ENCODE data around the gene ZBTB1. TPM values are rescaled to one million over a fixed set of nuclear protein-coding genes. Genes with fewer than 3 reads are reported as not detected.

The ZBTB1 gene
- total RNA-seq, 1 donor from 2014 or later: 53.3 TPM

- no peak within 1 kb of the TSS for H3K9ac ChIP-seq
Measured at GRCh38 chr14:64549791-64550620, 45.4 kb downstream of the ZBTB1 start, which contains the start of gene PPP1R36. PPP1R36 (plus strand) TSS chr14:64549961; CDS start chr14:64549998, 37 bp downstream.

GRCh38 chr14:64550621-64551333 is 46.2 kb downstream of the ZBTB1 start:
- H3K27me3 Mint-ChIP-seq (ENCODE audit: insufficient read depth, low read depth): peaks cover 17% of the 10 kb centered on the region
- peaks cover 4% of the 10 kb centered on the region for H3K4me1 Mint-ChIP-seq
- no peaks in the 10 kb centered on the region for H3K9me3 ChIP-seq (ENCODE audit: low read depth)
- H3K9ac ChIP-seq: no peak overlapping the region
- no peak overlapping the region for H3K4me3 ChIP-seq
- no peak overlapping the region for H3K27ac ChIP-seq
- no peaks in the 10 kb centered on the region for H3K36me3 Mint-ChIP-seq
- H3K36me3 ChIP-seq: no peaks in the 10 kb centered on the region
- H3K4me3 Mint-ChIP-seq: peak overlapping the region; percentile 66
- H3K27me3 ChIP-seq: peaks cover 40% of the 10 kb centered on the region
- H4K20me1 ChIP-seq (ENCODE audit: low read depth): no peaks in the 10 kb centered on the region
- no peaks in the 10 kb centered on the region for H3K9me3 Mint-ChIP-seq
- H3K27ac Mint-ChIP-seq: no peak overlapping the region
- peak overlapping the region; percentile 72 for H3K4me2 ChIP-seq
- H3F3A ChIP-seq (ENCODE audit: low read depth): no peaks in the 10 kb centered on the region
- no peak for TF ChIP-seq EZH2phosphoT487 (IDR thresholded peaks at IDR 0.05)
- no peak for TF ChIP-seq CTCF (IDR thresholded peaks at IDR 0.05)
- TF ChIP-seq EZH2 (IDR thresholded peaks at IDR 0.05): no peak
- no peaks in the 10 kb centered on the region for H3K4me1 ChIP-seq
- no peak for DNase-seq (ENCODE audit: low spot score)
- H2AFZ ChIP-seq (replicated peaks): peak overlapping the region; percentile 32
- no peaks in the 10 kb centered on the region for H3K79me2 ChIP-seq (ENCODE audit: low read depth)

More at GRCh38 chr14:64549791-64550620, 45.4 kb downstream of the ZBTB1 start, which contains the start of gene PPP1R36:
- Histone ChIP-seq H3K4me3 (peak within 1 kb of the TSS; percentile 44), H3K27me3 (peaks cover 40% of the 10 kb centered on the region), H3K27ac (no peak within 1 kb of the TSS), H3K36me3 (no peaks in the 10 kb centered on the region), H3K4me2 (peak within 1 kb of the TSS; percentile 72), H3K79me2 (ENCODE audit: low read depth) (no peaks in the 10 kb centered on the region), H2AFZ (replicated peaks) (peak within 1 kb of the TSS; percentile 32), H3F3A (ENCODE audit: low read depth) (no peaks in the 10 kb centered on the region), H3K9me3 (ENCODE audit: low read depth) (no peaks in the 10 kb centered on the region), H3K4me1 (peaks cover 2% of the 10 kb centered on the region), H4K20me1 (ENCODE audit: low read depth) (no peaks in the 10 kb centered on the region)
- peaks cover 17% of the 10 kb centered on the region for H3K27me3 Mint-ChIP-seq (ENCODE audit: insufficient read depth, low read depth)
- peak; percentile 32 for DNase-seq (ENCODE audit: low spot score)
- TF ChIP-seq EZH2phosphoT487 (IDR thresholded peaks at IDR 0.05) (no peak), EZH2 (IDR thresholded peaks at IDR 0.05) (no peak), CTCF (IDR thresholded peaks at IDR 0.05) (no peak)
- no peak within 1 kb of the TSS for H3K27ac Mint-ChIP-seq
- H3K4me1 Mint-ChIP-seq: peaks cover 4% of the 10 kb centered on the region
- H3K4me3 Mint-ChIP-seq: peak within 1 kb of the TSS; percentile 66
- H3K9me3 Mint-ChIP-seq: no peaks in the 10 kb centered on the region
- H3K36me3 Mint-ChIP-seq: no peaks in the 10 kb centered on the region

GRCh38 chr14:64554556-64554955 is 50.0 kb downstream of the ZBTB1 start:
- DNase-seq (ENCODE audit: low spot score): no peak
- no peak overlapping the region for H3K4me2 ChIP-seq
- no peak overlapping the region for H3K27ac Mint-ChIP-seq
- H3K9ac ChIP-seq: no peak overlapping the region
- H3K4me1 ChIP-seq: no peaks in the 10 kb centered on the region
- peak overlapping the region; percentile 16 for H2AFZ ChIP-seq (replicated peaks)
- TF ChIP-seq EZH2phosphoT487 (IDR thresholded peaks at IDR 0.05) (no peak), CTCF (IDR thresholded peaks at IDR 0.05) (no peak), EZH2 (IDR thresholded peaks at IDR 0.05) (no peak)
- H3K4me3 Mint-ChIP-seq: no peak overlapping the region
- no peaks in the 10 kb centered on the region for H3K4me1 Mint-ChIP-seq
- H3K27me3 Mint-ChIP-seq (ENCODE audit: insufficient read depth, low read depth): peaks cover 11% of the 10 kb centered on the region
- H3K27ac ChIP-seq: no peak overlapping the region
- H3K27me3 ChIP-seq: peaks cover 25% of the 10 kb centered on the region
- no peaks in the 10 kb centered on the region for H4K20me1 ChIP-seq (ENCODE audit: low read depth)
- H3F3A ChIP-seq (ENCODE audit: low read depth): no peaks in the 10 kb centered on the region
- no peaks in the 10 kb centered on the region for H3K9me3 ChIP-seq (ENCODE audit: low read depth)
- no peaks in the 10 kb centered on the region for H3K79me2 ChIP-seq (ENCODE audit: low read depth)
- H3K36me3 ChIP-seq: no peaks in the 10 kb centered on the region
- no peaks in the 10 kb centered on the region for H3K9me3 Mint-ChIP-seq
- no peaks in the 10 kb centered on the region for H3K36me3 Mint-ChIP-seq
- H3K4me3 ChIP-seq: no peak overlapping the region
